Measurements from ENCODE around the gene SCG5. TPM values are rescaled to one million over a fixed set of nuclear protein-coding genes. Genes with fewer than 3 reads are reported as not detected.

SCG5 gene
- total and polyA plus RNA-seq, 2 donors (not counting 3 experiments of a cell fraction or from before 2014, with no cell fraction given) = 3.3 to 3.9 TPM

GRCh38 chr15:32715276-32715675 is 73.8 kb downstream of the SCG5 start:
- H3K27me3 ChIP-seq (ENCODE audit: control insufficient read depth in 2 of 2, insufficient read depth in 2 of 2, low read length in 2 of 2) = peaks cover 49 to 78% of the 10 kb centered on the region in 2 experiments
- no TSS peak for BruUV-seq (replicated peaks)
- no peak overlapping the region for H3K9ac ChIP-seq (replicated peaks; ENCODE audit: extremely low read depth, insufficient read depth, low read length)
- intact Hi-C loops (cut with micrococcal nuclease) (no loop called here), dilution Hi-C loops (cut with MboI; ENCODE audit: extremely low pct_ligation_motif_present, low sequenced_read_pairs) (no loop called here)
- no peaks in the 10 kb centered on the region for H3K36me3 ChIP-seq (ENCODE audit: control insufficient read depth in 2 of 2, extremely low read depth in 1 of 2, insufficient read depth in 2 of 2, low read length in 2 of 2)
- FAIRE-seq = no peak
- no peak for DNase-seq (ENCODE audit: low read depth, low spot score)
- no peaks in the 10 kb centered on the region for H4K20me1 ChIP-seq (replicated peaks; ENCODE audit: control insufficient read depth, extremely low read depth, insufficient read depth, low read length)
- H3K4me1 ChIP-seq (ENCODE audit: control insufficient read depth, extremely low read depth, insufficient read depth, low read length) = peaks cover 4% of the 10 kb centered on the region
- ChIA-PET CTCF (interaction anchor here (2.0 kb wide), 1 partner anchor 13 kb away, joined by 4 read pairs; no protein-coding TSS in a partner anchor), POLR2A (no interaction called here)
- no peak overlapping the region for H3K27ac ChIP-seq (ENCODE audit: insufficient read depth, low read depth, low read length)
- no peaks in the 10 kb centered on the region for H3K79me2 ChIP-seq (ENCODE audit: control insufficient read depth, insufficient read depth, low read length)
- H3K4me2 ChIP-seq (ENCODE audit: insufficient read depth, low read length) = no peak overlapping the region
- H3K9me1 ChIP-seq (replicated peaks; ENCODE audit: control insufficient read depth, extremely low read depth, insufficient read depth, low read length) = no peaks in the 10 kb centered on the region
- no peak overlapping the region for H2AFZ ChIP-seq (ENCODE audit: low read depth, low read length)
- TF ChIP-seq JUN (IDR thresholded peaks at IDR 0.05; ENCODE audit: borderline replicate concordance, insufficient read depth, insufficient read length, low read depth) = no peak
- no peak for TF ChIP-seq FOS (IDR thresholded peaks at IDR 0.05; ENCODE audit: borderline replicate concordance, insufficient read depth, low read length)
- TF ChIP-seq POLR2AphosphoS5 (IDR thresholded peaks at IDR 0.05; ENCODE audit: insufficient read depth, low read depth, low read length) = no peak
- TF ChIP-seq EZH2 (IDR thresholded peaks at IDR 0.05; ENCODE audit: borderline replicate concordance, low read depth, low read length, severe bottlenecking) = no peak
- H3K9me3 ChIP-seq (replicated peaks; ENCODE audit: control insufficient read depth, insufficient read depth, low read length) = no peaks in the 10 kb centered on the region
- H3K4me3 ChIP-seq (replicated peaks in 1 of 3; ENCODE audit: insufficient read depth in 1 of 3, low read depth in 1 of 3, low read length in 3 of 3) = no peak overlapping the region

- H3K27me3 ChIP-seq (ENCODE audit: control insufficient read depth in 2 of 2, insufficient read depth in 2 of 2, low read length in 2 of 2) = peaks cover 53 to 82% of the 10 kb centered on the region in 2 experiments
- peak overlapping the region; percentile 35 for H3K4me2 ChIP-seq (ENCODE audit: insufficient read depth, low read length)
- no peak overlapping the region for H2AFZ ChIP-seq (ENCODE audit: low read depth, low read length)
- H3K27ac ChIP-seq (ENCODE audit: insufficient read depth, low read depth, low read length) = no peak overlapping the region
- dilution Hi-C loops (cut with MboI; ENCODE audit: extremely low pct_ligation_motif_present, low sequenced_read_pairs) = no loop called here
- ChIA-PET CTCF (interaction anchor here (0.8 to 2.0 kb wide), 2 partner anchors 14 to 220 kb away, joined by 3 to 4 read pairs; no protein-coding TSS in a partner anchor), POLR2A (no interaction called here)
- H4K20me1 ChIP-seq (replicated peaks; ENCODE audit: control insufficient read depth, extremely low read depth, insufficient read depth, low read length) = no peaks in the 10 kb centered on the region
- H3K9me1 ChIP-seq (replicated peaks; ENCODE audit: control insufficient read depth, extremely low read depth, insufficient read depth, low read length) = no peaks in the 10 kb centered on the region
- TF ChIP-seq MAX (IDR thresholded peaks at IDR 0.05; ENCODE audit: insufficient read depth, insufficient read length) = no peak
- TF ChIP-seq POLR2AphosphoS5 (IDR thresholded peaks at IDR 0.05; ENCODE audit: insufficient read depth, low read depth, low read length) = no peak
- no peak for TF ChIP-seq MYC (IDR thresholded peaks at IDR 0.05; ENCODE audit: low read depth, low read length)
- no peak for TF ChIP-seq POLR2A (IDR thresholded peaks at IDR 0.05; ENCODE audit: low read depth, low read length)
- no peak for TF ChIP-seq JUN (IDR thresholded peaks at IDR 0.05; ENCODE audit: borderline replicate concordance, insufficient read depth, insufficient read length, low read depth)
- TF ChIP-seq CTCF (IDR thresholded peaks at IDR 0.05; ENCODE audit: extremely low read depth in 1 of 2, insufficient read depth in 1 of 2, low read depth in 1 of 2, low read length in 2 of 2) = no peak
- no peak for TF ChIP-seq EZH2 (IDR thresholded peaks at IDR 0.05; ENCODE audit: borderline replicate concordance, low read depth, low read length, severe bottlenecking)
- no peak for TF ChIP-seq GATA2 (IDR thresholded peaks at IDR 0.05; ENCODE audit: insufficient read depth, insufficient read length, low read depth, low read length)
- no peak for TF ChIP-seq FOS (IDR thresholded peaks at IDR 0.05; ENCODE audit: borderline replicate concordance, insufficient read depth, low read length)
- H3K36me3 ChIP-seq (ENCODE audit: control insufficient read depth in 2 of 2, extremely low read depth in 1 of 2, insufficient read depth in 2 of 2, low read length in 2 of 2) = no peaks in the 10 kb centered on the region
- no peak for FAIRE-seq
- no peak overlapping the region for H3K9ac ChIP-seq (replicated peaks; ENCODE audit: extremely low read depth, insufficient read depth, low read length)
- BruUV-seq (replicated peaks) = no TSS peak
- DNase-seq (ENCODE audit: low read depth, low spot score) = no peak
- H3K9me3 ChIP-seq (replicated peaks; ENCODE audit: control insufficient read depth, insufficient read depth, low read length) = no peaks in the 10 kb centered on the region
- peaks cover 4% of the 10 kb centered on the region for H3K4me1 ChIP-seq (ENCODE audit: control insufficient read depth, extremely low read depth, insufficient read depth, low read length)
- no peak overlapping the region for H3K4me3 ChIP-seq (replicated peaks in 1 of 3; ENCODE audit: insufficient read depth in 1 of 3, low read depth in 1 of 3, low read length in 3 of 3)
- H3K79me2 ChIP-seq (ENCODE audit: control insufficient read depth, insufficient read depth, low read length) = no peaks in the 10 kb centered on the region
- intact Hi-C loops (cut with micrococcal nuclease) = no loop called here
Observed at GRCh38 chr15:32716216-32716914, 74.9 kb downstream of the SCG5 start.
